Activated T-cell treated with anti-CD3 and anti-CD28 coated beads for 48 hours (primary cell): ENCODE results near the gene RB1.
A peak's percentile ranks its signal among the peaks of the same experiment; 100 is the strongest.

Experiments used
- DNase-seq: peaks from one replicate; pipeline ENCODE4 v3.0.0-alpha.2; 2020; ENCODE audit warnings: low read depth

RB1 gene

GRCh38 chr13:48496271-48497161 lies 193.0 kb downstream of the RB1 start:
- DNase-seq = no peak

GRCh38 chr13:48497669-48498068 lies 194.1 kb downstream of the RB1 start:
- no peak for DNase-seq

- DNase-seq = no peak
Observed at GRCh38 chr13:48500652-48501197, 197.2 kb downstream of the RB1 start.

- no peak for DNase-seq
Observed at GRCh38 chr13:48501705-48502104, 198.2 kb downstream of the RB1 start.

- no peak for DNase-seq
Observed at GRCh38 chr13:48502601-48503319, 199.2 kb downstream of the RB1 start.

GRCh38 chr13:48504606-48505005 lies 201.1 kb downstream of the RB1 start:
- DNase-seq = no peak

- no peak for DNase-seq
Observed at GRCh38 chr13:48505012-48505411, 201.5 kb downstream of the RB1 start.

GRCh38 chr13:48505597-48506091 lies 202.1 kb downstream of the RB1 start:
- DNase-seq = peak; percentile 11

GRCh38 chr13:48506092-48506701 lies 202.6 kb downstream of the RB1 start:
- no peak for DNase-seq

- no peak for DNase-seq
Observed at GRCh38 chr13:48507021-48507420, 203.5 kb downstream of the RB1 start.

- no peak for DNase-seq
Observed at GRCh38 chr13:48508011-48508410, 204.5 kb downstream of the RB1 start.

GRCh38 chr13:48510698-48511097 lies 207.1 kb downstream of the RB1 start:
- DNase-seq = no peak

GRCh38 chr13:48511621-48512230 lies 208.2 kb downstream of the RB1 start:
- no peak for DNase-seq

GRCh38 chr13:48514793-48515192 lies 211.2 kb downstream of the RB1 start:
- no peak for DNase-seq

- DNase-seq = no peak
Observed at GRCh38 chr13:48515732-48516131, 212.2 kb downstream of the RB1 start.

- DNase-seq = no peak
Observed at GRCh38 chr13:48518083-48518482, 214.5 kb downstream of the RB1 start.

GRCh38 chr13:48526286-48526685 lies 222.7 kb downstream of the RB1 start:
- DNase-seq = no peak

- DNase-seq = no peak
Observed at GRCh38 chr13:48527955-48528354, 224.4 kb downstream of the RB1 start.

GRCh38 chr13:48528720-48529119 lies 225.2 kb downstream of the RB1 start:
- no peak for DNase-seq

- DNase-seq = no peak
Observed at GRCh38 chr13:48530833-48531232, 227.3 kb downstream of the RB1 start.
